PC-3 (cell line): ENCODE measurements around the gene TCEAL5.

Experiments
- CTCF ChIP-seq: fragments of 300-600 bp; sonication (generic); conservative IDR thresholded peaks from 2 replicates; pipeline ENCODE4 v1.5.1; 2017; ENCODE audit warnings: antibody characterized with exemption, low read depth, mild to moderate bottlenecking, low read length
- EZH2phosphoT487 ChIP-seq: fragments of 300-600 bp; sonication (generic); IDR thresholded peaks from 2 replicates; pipeline ENCODE4 v1.6.1; 2018; ENCODE audit warnings: mild to moderate bottlenecking, antibody characterized with exemption, low read length, borderline replicate concordance

GRCh38 chrX:103311399-103311780, 34.8 kb upstream of the TCEAL5 start:
- TF ChIP-seq CTCF, result no peak
- no peak for TF ChIP-seq EZH2phosphoT487
